ENCODE results near the gene ARID1B. TPM values are rescaled to one million over a fixed set of nuclear protein-coding genes. Genes with fewer than 3 reads are reported as not detected.

ARID1B gene
- total and polyA plus RNA-seq, 7 donors = 8.1 to 61.1 (median 53.1) TPM

- Histone ChIP-seq H3K4me3 (no peak overlapping the region), H3K36me3 (ENCODE audit: insufficient read depth in 1 of 2, low read depth in 1 of 2) (no peaks in the 10 kb centered on the region), H3K27ac (no peak overlapping the region), H3K4me1 (peaks cover 17% of the 10 kb centered on the region), H3K9me3 (peaks cover 7% of the 10 kb centered on the region), H3K27me3 (ENCODE audit: insufficient read depth in 3 of 3, low read length in 2 of 3) (no peaks in the 10 kb centered on the region)
- 52 to 64% (median 57%) methylated on average over 1 of the region's 1 CpG for WGBS, 3 donors
- ATAC-seq (no peak), DNase-seq (no peak)
- intact Hi-C loops (cut with DNase I) = no loop called here
- TF ChIP-seq CTCF (IDR thresholded peaks at IDR 0.05) = no peak
Measured at GRCh38 chr6:157248264-157248663, 471.1 kb downstream of the ARID1B start.

- peak in 2 of 4 donors; percentile 36 to 39 for ATAC-seq
- DNase-seq = no peak
- peaks cover 12% of the 10 kb centered on the region for H3K4me1 ChIP-seq
- no peak overlapping the region for H3K27ac ChIP-seq
- 54 to 67% (median 59%) methylated on average over 8 of the region's 8 CpGs for WGBS, 3 donors
- TF ChIP-seq CTCF (IDR thresholded peaks at IDR 0.05) = no peak
- peaks cover 7% of the 10 kb centered on the region for H3K9me3 ChIP-seq
- H3K36me3 ChIP-seq (ENCODE audit: insufficient read depth in 1 of 2, low read depth in 1 of 2) = no peaks in the 10 kb centered on the region
- no peak overlapping the region for H3K4me3 ChIP-seq
- intact Hi-C loops (cut with DNase I) = no loop called here
- H3K27me3 ChIP-seq (ENCODE audit: insufficient read depth in 3 of 3, low read length in 2 of 3) = no peaks in the 10 kb centered on the region
Measured at GRCh38 chr6:157249826-157250225, 472.6 kb downstream of the ARID1B start.

GRCh38 chr6:157251586-157252247 is 474.5 kb downstream of the ARID1B start:
- no peak for ATAC-seq
- WGBS, 3 donors = 78 to 83% (median 82%) methylated on average over 8 of the region's 8 CpGs
- H3K27ac ChIP-seq = no peak overlapping the region
- no peaks in the 10 kb centered on the region for H3K36me3 ChIP-seq (ENCODE audit: insufficient read depth in 1 of 2, low read depth in 1 of 2)
- intact Hi-C loops (cut with DNase I) = no loop called here
- TF ChIP-seq CTCF (IDR thresholded peaks at IDR 0.05) = no peak
- H3K4me1 ChIP-seq = no peaks in the 10 kb centered on the region
- peaks cover 7% of the 10 kb centered on the region for H3K9me3 ChIP-seq
- no peaks in the 10 kb centered on the region for H3K27me3 ChIP-seq (ENCODE audit: insufficient read depth in 3 of 3, low read length in 2 of 3)
- DNase-seq = no peak
- H3K4me3 ChIP-seq = no peak overlapping the region

- no peak for TF ChIP-seq CTCF (IDR thresholded peaks at IDR 0.05)
- DNase-seq = no peak
Measured at GRCh38 chr6:157253017-157253416, 475.8 kb downstream of the ARID1B start.

GRCh38 chr6:157253699-157254098 is 476.5 kb downstream of the ARID1B start:
- DNase-seq (no peak), ATAC-seq (no peak)
- Histone ChIP-seq H3K36me3 (ENCODE audit: insufficient read depth in 1 of 2, low read depth in 1 of 2) (no peaks in the 10 kb centered on the region), H3K4me3 (no peak overlapping the region), H3K27ac (no peak overlapping the region), H3K27me3 (ENCODE audit: insufficient read depth in 3 of 3, low read length in 2 of 3) (no peaks in the 10 kb centered on the region), H3K9me3 (peaks cover 2% of the 10 kb centered on the region), H3K4me1 (no peaks in the 10 kb centered on the region)
- intact Hi-C loops (cut with DNase I) = no loop called here
- 76 to 90% (median 79%) methylated on average over 5 to 7 of the region's 7 CpGs for WGBS, 3 donors
- no peak for TF ChIP-seq CTCF (IDR thresholded peaks at IDR 0.05)

More at GRCh38 chr6:157253017-157253416, 475.8 kb downstream of the ARID1B start:
- Histone ChIP-seq H3K4me1 (no peaks in the 10 kb centered on the region), H3K27ac (no peak overlapping the region), H3K9me3 (peaks cover 7% of the 10 kb centered on the region), H3K36me3 (ENCODE audit: insufficient read depth in 1 of 2, low read depth in 1 of 2) (no peaks in the 10 kb centered on the region), H3K4me3 (no peak overlapping the region), H3K27me3 (ENCODE audit: insufficient read depth in 3 of 3, low read length in 2 of 3) (no peaks in the 10 kb centered on the region)
- no peak for ATAC-seq
- WGBS, 3 donors = 62 to 78% (median 75%) methylated on average over 7 of the region's 7 CpGs
- intact Hi-C loops (cut with DNase I) = no loop called here
